Measurements from ENCODE around the gene MCM3.

DNA sequence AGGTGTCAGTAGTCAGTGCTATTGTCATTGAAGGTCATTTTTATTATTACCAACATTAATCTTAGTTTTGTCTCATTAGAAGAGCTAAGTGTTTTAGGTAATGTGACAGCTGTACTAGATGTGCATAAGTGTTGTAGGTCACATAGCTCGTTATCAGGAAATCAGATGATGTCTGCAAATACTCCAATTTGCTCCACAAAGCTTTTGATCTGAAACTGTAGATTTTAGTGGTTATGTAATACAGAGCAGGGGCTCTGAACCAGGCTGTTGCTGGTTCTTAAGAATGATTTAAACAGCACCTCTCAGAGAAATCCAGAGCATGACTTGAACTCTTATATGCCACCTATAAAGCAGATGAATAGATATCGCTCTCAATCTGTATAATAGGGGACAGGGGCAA is 42.7 kb downstream of the MCM3 start:
- TF ChIP-seq, protein P1, sequence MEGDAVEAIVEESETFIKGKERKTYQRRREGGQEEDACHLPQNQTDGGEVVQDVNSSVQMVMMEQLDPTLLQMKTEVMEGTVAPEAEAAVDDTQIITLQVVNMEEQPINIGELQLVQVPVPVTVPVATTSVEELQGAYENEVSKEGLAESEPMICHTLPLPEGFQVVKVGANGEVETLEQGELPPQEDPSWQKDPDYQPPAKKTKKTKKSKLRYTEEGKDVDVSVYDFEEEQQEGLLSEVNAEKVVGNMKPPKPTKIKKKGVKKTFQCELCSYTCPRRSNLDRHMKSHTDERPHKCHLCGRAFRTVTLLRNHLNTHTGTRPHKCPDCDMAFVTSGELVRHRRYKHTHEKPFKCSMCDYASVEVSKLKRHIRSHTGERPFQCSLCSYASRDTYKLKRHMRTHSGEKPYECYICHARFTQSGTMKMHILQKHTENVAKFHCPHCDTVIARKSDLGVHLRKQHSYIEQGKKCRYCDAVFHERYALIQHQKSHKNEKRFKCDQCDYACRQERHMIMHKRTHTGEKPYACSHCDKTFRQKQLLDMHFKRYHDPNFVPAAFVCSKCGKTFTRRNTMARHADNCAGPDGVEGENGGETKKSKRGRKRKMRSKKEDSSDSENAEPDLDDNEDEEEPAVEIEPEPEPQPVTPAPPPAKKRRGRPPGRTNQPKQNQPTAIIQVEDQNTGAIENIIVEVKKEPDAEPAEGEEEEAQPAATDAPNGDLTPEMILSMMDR (IDR thresholded peaks at IDR 0.05) = no peak
- TF ChIP-seq POLR2A (IDR thresholded peaks at IDR 0.05) = no peak

Measured in testis (tissue), 2 donors.